Natural killer cell (primary cell): ENCODE measurements around the gene EDEM2. TPM values are rescaled to one million over a fixed set of nuclear protein-coding genes. Genes with fewer than 3 reads are reported as not detected.
A peak's percentile ranks its signal among the peaks of the same experiment; 100 is the strongest.

Source experiments
- ATAC-seq, 3 donors: fragments of 150-1000 bp in 2 of 3; fragments of 200-7000 bp in 1 of 3; cut with Tn5 transposase; 1 replicate in 1 of 3; 2 replicates in 2 of 3; pipeline ENCODE4 v1.10.0; 2021; ENCODE audit warnings: mild to moderate bottlenecking in 2 of 3, moderate library complexity in 2 of 3
- DNase-seq, 2 donors: peaks; one replicate each; pipeline versions ENCODE4 v3.0.0 to v3.0.0-alpha.2; 2013 to 2021; ENCODE audit warnings: mixed read lengths in 1 of 2
- H3K27ac ChIP-seq: one replicate; pipeline ENCODE4 v1.5.1; 2013; ENCODE audit warnings: mild to moderate bottlenecking, low read length
- H3K27me3 ChIP-seq: one replicate; pipeline ENCODE4 v1.6.1; 2013; ENCODE audit warnings: low read length; ENCODE audit not compliant: control insufficient read depth, insufficient read depth
- H3K36me3 ChIP-seq: one replicate; pipeline ENCODE4 v1.6.1; 2013; ENCODE audit warnings: low read length; ENCODE audit not compliant: control insufficient read depth, insufficient read depth
- H3K4me1 ChIP-seq: one replicate; pipeline ENCODE4 v1.6.1; 2013; ENCODE audit warnings: low read length; ENCODE audit not compliant: control insufficient read depth, insufficient read depth
- H3K4me3 ChIP-seq: one replicate; pipeline ENCODE4 v1.5.1; 2013; ENCODE audit warnings: low read length
- H3K9me3 ChIP-seq: one replicate; pipeline ENCODE4 v1.6.1; 2013; ENCODE audit warnings: low read length; ENCODE audit not compliant: control insufficient read depth, insufficient read depth
- H3K27ac Mint-ChIP-seq, 2 donors: one replicate each; pipeline ENCODE4 v1.8.0; 2022; ENCODE audit warnings: mild to moderate bottlenecking in 2 of 2, mixed read lengths in 2 of 2, moderate library complexity in 1 of 2
- H3K27me3 Mint-ChIP-seq, 2 donors: one replicate each; pipeline ENCODE4 v1.8.0; 2022; ENCODE audit warnings: low read depth in 2 of 2, mixed read lengths in 2 of 2
- H3K36me3 Mint-ChIP-seq: one replicate; pipeline ENCODE4 v1.8.0; 2022; ENCODE audit warnings: mixed read lengths
- H3K4me1 Mint-ChIP-seq, 2 donors: one replicate each; pipeline ENCODE4 v1.8.0; 2022; ENCODE audit warnings: mixed read lengths in 2 of 2
- H3K4me3 Mint-ChIP-seq: one replicate; pipeline ENCODE4 v1.8.0; 2022; ENCODE audit warnings: mild to moderate bottlenecking, moderate library complexity, mixed read lengths
- H3K9me3 Mint-ChIP-seq, 2 donors: one replicate each; pipeline ENCODE4 v1.8.0; 2022; ENCODE audit warnings: mixed read lengths in 2 of 2
- WGBS: methylation state at CpG from one replicate; pipeline ENCODE4 v1.1.7; 2013; ENCODE audit warnings: missing lambda C conversion rate; ENCODE audit not compliant: insufficient coverage; 5-methylcytosine and 5-hydroxymethylcytosine counted together
- intact Hi-C: fragments of 100-400 bp; cut with micrococcal nuclease; formaldehyde crosslinking; loops from one replicate; pipeline ENCODE4 v1.14.2; 2022
- total RNA-seq, 4 donors: library from RNA; stranded (reverse); fragments of 120-200 nt in 1 of 4; gene quantifications; one replicate each; pipeline versions ENCODE4 v1.2.3 to v1.2.4, GENCODE V29; 2013 to 2022
- TF ChIP-seq, protein P1 (sequence below): fragments of 200-600 bp; IDR thresholded peaks from one replicate; pipeline ENCODE4 v1.8.0; 2022; ENCODE audit warnings: antibody characterized with exemption

The EDEM2 gene
- total RNA-seq, 3 donors from 2014 or later (not counting 1 experiment from before 2014, with no cell fraction given) = 20.0 to 27.4 (median 25.3) TPM

DNA sequence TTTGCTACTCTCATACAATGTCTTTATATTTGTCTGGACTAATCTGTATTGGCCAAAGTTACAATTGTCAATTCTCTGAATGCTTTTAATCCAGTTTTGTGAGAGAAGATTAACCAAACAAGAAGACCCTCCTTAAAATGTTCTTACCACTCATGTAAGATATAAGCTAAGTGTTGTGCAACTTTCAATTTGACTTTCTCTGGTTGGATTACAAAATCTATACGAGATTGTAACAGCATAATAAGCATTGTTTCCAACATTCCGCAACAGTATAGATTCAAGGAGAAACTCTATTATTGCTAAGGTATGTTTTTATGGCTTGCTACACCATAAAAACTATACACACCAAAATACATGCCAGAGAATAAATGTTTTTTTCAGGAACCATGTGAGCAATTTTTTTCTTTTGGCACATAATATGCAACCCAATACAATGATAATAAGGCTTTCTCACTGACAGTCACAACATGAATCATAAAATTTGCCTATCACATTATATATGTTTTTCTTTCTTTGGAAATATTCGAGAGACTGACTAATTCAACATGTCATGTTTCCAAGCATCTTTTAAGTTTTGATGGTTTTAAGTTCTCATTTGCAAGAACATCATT, 42.3 kb downstream of the EDEM2 start:
- WGBS = no CpG with 5 or more reads among the region's 3 CpGs
- Histone ChIP-seq H3K27ac (no peak overlapping the region), H3K27me3 (no peaks in the 10 kb centered on the region), H3K9me3 (no peaks in the 10 kb centered on the region), H3K4me1 (no peaks in the 10 kb centered on the region), H3K4me3 (no peak overlapping the region), H3K36me3 (peaks cover 4% of the 10 kb centered on the region)
- H3K27ac Mint-ChIP-seq = no peak overlapping the region
- H3K27me3 Mint-ChIP-seq = no peaks in the 10 kb centered on the region
- no peaks in the 10 kb centered on the region for H3K9me3 Mint-ChIP-seq
- H3K4me3 Mint-ChIP-seq = no peak overlapping the region
- no peaks in the 10 kb centered on the region for H3K4me1 Mint-ChIP-seq
- intact Hi-C loops = no loop called here
- no peaks in the 10 kb centered on the region for H3K36me3 Mint-ChIP-seq
- TF ChIP-seq, protein P1, sequence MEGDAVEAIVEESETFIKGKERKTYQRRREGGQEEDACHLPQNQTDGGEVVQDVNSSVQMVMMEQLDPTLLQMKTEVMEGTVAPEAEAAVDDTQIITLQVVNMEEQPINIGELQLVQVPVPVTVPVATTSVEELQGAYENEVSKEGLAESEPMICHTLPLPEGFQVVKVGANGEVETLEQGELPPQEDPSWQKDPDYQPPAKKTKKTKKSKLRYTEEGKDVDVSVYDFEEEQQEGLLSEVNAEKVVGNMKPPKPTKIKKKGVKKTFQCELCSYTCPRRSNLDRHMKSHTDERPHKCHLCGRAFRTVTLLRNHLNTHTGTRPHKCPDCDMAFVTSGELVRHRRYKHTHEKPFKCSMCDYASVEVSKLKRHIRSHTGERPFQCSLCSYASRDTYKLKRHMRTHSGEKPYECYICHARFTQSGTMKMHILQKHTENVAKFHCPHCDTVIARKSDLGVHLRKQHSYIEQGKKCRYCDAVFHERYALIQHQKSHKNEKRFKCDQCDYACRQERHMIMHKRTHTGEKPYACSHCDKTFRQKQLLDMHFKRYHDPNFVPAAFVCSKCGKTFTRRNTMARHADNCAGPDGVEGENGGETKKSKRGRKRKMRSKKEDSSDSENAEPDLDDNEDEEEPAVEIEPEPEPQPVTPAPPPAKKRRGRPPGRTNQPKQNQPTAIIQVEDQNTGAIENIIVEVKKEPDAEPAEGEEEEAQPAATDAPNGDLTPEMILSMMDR = no peak
- ATAC-seq (no peak), DNase-seq (no peak)

DNA sequence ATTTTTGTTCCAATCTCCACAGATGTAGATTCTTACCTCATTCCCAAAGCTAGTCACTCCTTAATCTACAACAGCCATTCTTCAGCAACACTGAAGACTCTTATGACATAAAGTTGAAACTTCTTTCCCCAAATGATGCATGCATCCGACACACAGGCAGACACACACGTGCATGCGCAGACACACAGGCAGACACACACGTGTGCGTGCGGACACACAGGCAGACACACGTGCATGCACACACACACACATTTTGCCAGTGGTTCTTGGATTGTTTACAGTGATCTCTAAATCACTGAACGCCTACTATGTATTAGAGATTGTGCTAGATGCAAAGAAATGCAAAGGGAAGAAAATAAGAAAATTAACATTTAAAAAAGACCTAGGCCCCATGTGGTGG, 45.5 kb downstream of the EDEM2 start:
- Histone ChIP-seq H3K36me3 (no peaks in the 10 kb centered on the region), H3K4me1 (no peaks in the 10 kb centered on the region), H3K27me3 (no peaks in the 10 kb centered on the region), H3K27ac (no peak overlapping the region), H3K4me3 (no peak overlapping the region), H3K9me3 (no peaks in the 10 kb centered on the region)
- TF ChIP-seq, protein P1 = no peak
- DNase-seq (no peak), ATAC-seq (no peak)
- H3K36me3 Mint-ChIP-seq = no peaks in the 10 kb centered on the region
- intact Hi-C loops = no loop called here
- no peak overlapping the region for H3K4me3 Mint-ChIP-seq
- H3K4me1 Mint-ChIP-seq = no peaks in the 10 kb centered on the region
- H3K27me3 Mint-ChIP-seq = no peaks in the 10 kb centered on the region
- no peak overlapping the region for H3K27ac Mint-ChIP-seq
- WGBS = 91% methylated on average over 7 of the region's 8 CpGs
- H3K9me3 Mint-ChIP-seq = no peaks in the 10 kb centered on the region

DNA sequence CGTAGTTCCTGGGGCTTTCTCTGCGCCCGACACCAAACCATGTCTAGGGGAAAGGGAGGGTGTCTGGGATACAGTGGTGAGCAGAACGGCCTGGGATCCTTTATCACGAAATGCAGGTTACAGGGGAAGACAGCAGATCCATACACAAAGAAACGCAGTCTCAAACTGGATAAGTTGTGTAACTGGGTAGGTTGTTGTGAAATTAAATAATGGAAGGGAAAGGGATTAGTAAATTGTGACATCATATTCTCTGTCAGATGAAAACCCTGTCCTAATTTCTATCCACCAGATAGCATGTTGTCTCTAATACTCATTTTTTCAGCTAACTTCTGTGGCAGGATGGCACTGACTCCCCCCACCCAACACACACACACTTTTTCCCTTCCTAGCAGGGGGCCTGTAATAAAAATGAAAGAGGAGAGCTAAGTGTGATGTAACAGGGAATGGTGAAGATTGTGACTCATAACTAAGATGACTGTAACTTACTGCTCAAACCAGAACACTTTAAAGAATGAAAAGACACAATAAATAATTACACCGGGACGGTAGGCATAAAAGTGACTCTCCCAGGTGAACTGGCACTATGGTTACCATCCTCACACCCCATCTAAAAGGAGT, 53.8 kb downstream of the EDEM2 start:
- Mint-ChIP-seq H3K36me3 (no peaks in the 10 kb centered on the region), H3K4me1 (peaks cover 30 to 35% of the 10 kb centered on the region in 2 donors), H3K27ac (peak overlapping the region; percentile 82 to 89), H3K27me3 (no peaks in the 10 kb centered on the region), H3K9me3 (no peaks in the 10 kb centered on the region), H3K4me3 (peak overlapping the region; percentile 96)
- Histone ChIP-seq H3K27ac (peak overlapping the region; percentile 72), H3K36me3 (peaks cover 5% of the 10 kb centered on the region), H3K4me1 (peaks cover 24% of the 10 kb centered on the region), H3K27me3 (no peaks in the 10 kb centered on the region), H3K9me3 (no peaks in the 10 kb centered on the region), H3K4me3 (peak overlapping the region; percentile 53)
- ATAC-seq (no peak), DNase-seq (peak in 1 of 2 donors; percentile 23)
- 88% methylated on average over 8 of the region's 8 CpGs for WGBS
- TF ChIP-seq, protein P1 = no peak
- intact Hi-C loops = loop anchor here (2.0 kb wide), 1 partner anchor 51 kb away; no protein-coding TSS in a partner anchor
